Stimulated activated CD8-positive, alpha-beta memory T cell treated with anti-CD3 and anti-CD28 coated beads, Interleukin-4, amount 100 ng/mL, for 48 hours (primary cell): Measurements from ENCODE around the gene NDUFS3.
A peak's percentile ranks its signal among the peaks of the same experiment; 100 is the strongest.
"Not testable (repeated sequence)": the region's sequence is repeated elsewhere in the genome, so short reads cannot be mapped to it uniquely, and the experiment has no call there.

Source experiments
- DNase-seq: peaks from one replicate; pipeline ENCODE4 v3.0.0-alpha.2; 2020

Gene NDUFS3

GRCh38 chr11:47562393-47562792 lies 16.5 kb upstream of the NDUFS3 start:
- DNase-seq: not testable (repeated sequence)

- DNase-seq: not testable (repeated sequence)
Observed at GRCh38 chr11:47564366-47564765, 14.5 kb upstream of the NDUFS3 start.

GRCh38 chr11:47564933-47565339 lies 13.9 kb upstream of the NDUFS3 start:
- no peak for DNase-seq

- DNase-seq: peak; percentile 80
Observed at GRCh38 chr11:47565340-47566148, 13.3 kb upstream of the NDUFS3 start, which contains the start of gene PTPMT1. Gene PTPMT1 (plus strand): TSS chr11:47565599. CDS start chr11:47565623, 24 bp downstream.

GRCh38 chr11:47566149-47566698 lies 12.7 kb upstream of the NDUFS3 start:
- peak; percentile 34 for DNase-seq

- DNase-seq: no peak
Observed at GRCh38 chr11:47569646-47570045, 9.2 kb upstream of the NDUFS3 start.

- no peak for DNase-seq
Observed at GRCh38 chr11:47570651-47571356, 8.1 kb upstream of the NDUFS3 start.

- DNase-seq: no peak
Observed at GRCh38 chr11:47571357-47571729, 7.5 kb upstream of the NDUFS3 start.

GRCh38 chr11:47571895-47572294 lies 7.0 kb upstream of the NDUFS3 start:
- DNase-seq: no peak

- no peak for DNase-seq
Observed at GRCh38 chr11:47572715-47573255, 6.1 kb upstream of the NDUFS3 start.

- DNase-seq: no peak
Observed at GRCh38 chr11:47573321-47573720, 5.6 kb upstream of the NDUFS3 start.

- no peak for DNase-seq
Observed at GRCh38 chr11:47577460-47578041, 1.3 kb upstream of the NDUFS3 start.

- DNase-seq: no peak
Observed at GRCh38 chr11:47583844-47584243, 5.0 kb downstream of the NDUFS3 start.

GRCh38 chr11:47586098-47586855 lies 7.4 kb downstream of the NDUFS3 start, which contains the start of gene FAM180B:
Gene FAM180B (plus strand): TSS chr11:47586678. CDS start chr11:47586769, 91 bp downstream.
- no peak for DNase-seq

- DNase-seq: no peak
Observed at GRCh38 chr11:47587039-47587716, 8.3 kb downstream of the NDUFS3 start.

- no peak for DNase-seq
Observed at GRCh38 chr11:47587723-47588326, 9.0 kb downstream of the NDUFS3 start.

GRCh38 chr11:47589118-47589517 lies 10.2 kb downstream of the NDUFS3 start:
- DNase-seq: no peak

GRCh38 chr11:47589584-47589976 lies 10.7 kb downstream of the NDUFS3 start:
- no peak for DNase-seq

- DNase-seq: no peak
Observed at GRCh38 chr11:47589977-47590861, 11.3 kb downstream of the NDUFS3 start.

GRCh38 chr11:47591764-47592163 lies 12.9 kb downstream of the NDUFS3 start:
- DNase-seq: no peak
